GM19351 (cell line): ENCODE results near the gene NISCH.

Experiments
- ATAC-seq: cut with Tn5 transposase; IDR thresholded peaks from one replicate; pipeline ENCODE4 v1.9.1; 2021; ENCODE audit warnings: mild to moderate bottlenecking, moderate library complexity; ENCODE audit not compliant: unreplicated experiment

NISCH gene

DNA sequence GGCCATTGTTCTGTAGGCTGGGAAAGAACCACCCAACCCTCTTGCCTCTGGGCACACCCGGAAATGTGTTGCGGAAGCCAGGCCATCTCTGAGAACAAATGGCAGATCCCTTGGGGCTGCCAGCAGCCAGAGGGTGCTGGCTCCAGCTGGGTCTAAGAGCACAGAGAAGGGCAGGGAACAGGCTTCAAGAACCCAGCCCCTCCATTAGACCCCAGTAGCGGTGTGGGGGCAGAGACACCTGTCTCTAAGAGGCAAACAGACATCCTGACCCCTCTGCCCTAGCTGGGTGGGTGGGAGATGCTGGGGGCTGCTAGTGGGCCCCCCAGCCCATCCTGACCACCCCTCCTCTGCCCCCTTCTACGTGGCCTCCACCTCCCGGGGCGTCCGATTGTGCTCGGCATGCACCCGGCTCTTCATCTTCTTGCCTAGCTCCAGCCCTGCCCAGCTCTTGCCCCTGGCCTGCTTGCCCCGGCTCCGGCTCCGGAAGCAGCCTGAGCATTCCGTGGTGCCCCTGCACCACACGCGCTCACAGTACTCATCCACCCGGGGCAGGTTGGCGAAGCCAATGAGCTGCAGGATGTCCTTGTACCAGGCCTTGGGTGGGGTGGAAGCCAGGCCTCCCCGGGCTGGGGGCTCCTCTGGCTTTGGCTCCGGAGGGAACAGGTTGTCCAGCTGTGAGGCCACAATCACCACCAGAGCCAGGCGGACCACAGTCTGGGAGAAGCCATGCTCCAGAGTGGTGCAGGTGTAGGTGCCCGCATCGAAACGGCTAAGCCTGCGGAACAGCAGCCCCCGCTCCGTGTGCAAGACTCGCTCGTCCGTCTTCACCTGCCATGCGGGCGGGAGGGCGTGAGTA is 19.9 kb upstream of the NISCH start:
- no peak for ATAC-seq

DNA sequence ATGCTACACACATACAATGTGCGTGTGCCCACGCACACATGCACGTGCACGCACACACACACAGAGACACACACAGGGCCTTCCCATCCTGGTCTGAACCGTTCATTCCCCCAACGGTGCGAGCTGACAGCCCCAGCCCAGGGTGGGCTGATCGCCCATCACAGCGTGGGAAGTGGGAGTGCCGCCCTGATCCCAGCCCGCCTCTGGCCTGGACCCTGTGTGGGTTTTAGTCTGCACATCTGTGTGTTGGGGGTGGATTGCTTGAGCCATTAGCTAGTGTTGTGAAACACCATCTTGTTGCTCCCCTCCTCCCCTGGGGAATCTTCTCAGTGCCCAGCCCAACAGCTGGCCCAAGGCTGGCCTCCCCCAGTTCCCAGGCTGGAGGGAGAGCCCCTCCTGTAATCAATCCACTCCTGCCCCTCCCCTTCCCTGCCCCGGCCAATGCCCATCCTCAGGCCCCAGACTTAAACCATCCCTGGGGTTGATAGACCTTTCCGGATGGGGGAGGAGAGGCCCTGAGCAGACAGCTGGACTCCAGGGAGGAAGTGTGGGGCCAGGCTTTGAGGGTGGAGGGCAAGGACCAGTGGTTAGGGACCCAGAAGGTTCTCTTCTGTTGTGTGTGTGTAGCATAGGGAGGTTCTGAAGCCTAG is 18.8 kb upstream of the NISCH start:
- no peak for ATAC-seq

DNA sequence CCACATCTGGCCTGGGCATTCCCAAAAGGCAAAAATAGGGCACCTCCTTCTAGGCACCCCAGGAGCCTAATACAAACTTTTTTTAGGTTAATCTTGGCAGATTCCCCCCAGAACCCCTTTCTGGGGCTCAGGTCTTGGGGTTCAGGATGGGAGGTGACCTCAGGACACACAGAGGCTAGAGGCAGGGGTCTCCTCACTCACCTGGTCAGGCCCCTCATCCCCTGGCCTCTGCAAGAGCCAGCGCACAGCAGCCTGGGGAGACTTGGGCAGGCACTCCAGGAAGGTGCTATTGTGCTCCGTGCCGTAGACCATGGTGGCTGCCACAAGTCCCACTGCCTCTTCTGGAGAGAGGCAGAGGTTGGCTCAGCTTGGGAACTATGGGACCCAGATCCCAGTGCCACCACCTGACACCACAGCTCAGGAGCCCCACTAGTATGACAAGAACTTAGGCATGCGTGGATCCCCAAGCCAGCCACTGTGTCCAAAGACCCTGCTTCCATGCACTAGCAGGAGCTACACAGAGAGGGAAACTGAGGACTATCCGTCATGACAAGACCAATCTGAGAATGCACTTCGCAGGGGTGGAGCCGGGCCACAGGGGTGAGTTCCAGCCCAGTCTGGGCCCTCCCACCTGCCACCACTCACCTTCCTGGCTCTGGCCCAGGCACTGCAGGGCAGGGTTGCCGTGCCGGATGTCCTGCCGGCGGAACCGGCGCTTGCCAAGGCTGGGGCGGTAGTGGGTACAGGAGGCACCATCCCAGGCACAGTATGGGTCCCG is 17.9 kb upstream of the NISCH start:
- ATAC-seq: no peak

DNA sequence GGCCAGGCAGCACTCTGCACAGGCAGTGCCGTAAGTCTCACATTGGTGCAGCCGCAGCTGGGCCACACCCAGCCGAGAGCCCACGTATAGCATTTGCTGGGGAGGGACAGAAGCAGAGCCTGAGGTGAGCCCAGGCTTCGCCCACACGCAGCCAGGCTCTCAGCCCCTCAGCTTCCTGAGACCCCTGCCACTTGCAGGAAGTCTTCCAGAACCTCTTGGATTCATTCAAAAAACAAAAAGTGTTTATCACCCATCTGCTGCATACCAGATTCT is 17.4 kb upstream of the NISCH start:
- no peak for ATAC-seq

DNA sequence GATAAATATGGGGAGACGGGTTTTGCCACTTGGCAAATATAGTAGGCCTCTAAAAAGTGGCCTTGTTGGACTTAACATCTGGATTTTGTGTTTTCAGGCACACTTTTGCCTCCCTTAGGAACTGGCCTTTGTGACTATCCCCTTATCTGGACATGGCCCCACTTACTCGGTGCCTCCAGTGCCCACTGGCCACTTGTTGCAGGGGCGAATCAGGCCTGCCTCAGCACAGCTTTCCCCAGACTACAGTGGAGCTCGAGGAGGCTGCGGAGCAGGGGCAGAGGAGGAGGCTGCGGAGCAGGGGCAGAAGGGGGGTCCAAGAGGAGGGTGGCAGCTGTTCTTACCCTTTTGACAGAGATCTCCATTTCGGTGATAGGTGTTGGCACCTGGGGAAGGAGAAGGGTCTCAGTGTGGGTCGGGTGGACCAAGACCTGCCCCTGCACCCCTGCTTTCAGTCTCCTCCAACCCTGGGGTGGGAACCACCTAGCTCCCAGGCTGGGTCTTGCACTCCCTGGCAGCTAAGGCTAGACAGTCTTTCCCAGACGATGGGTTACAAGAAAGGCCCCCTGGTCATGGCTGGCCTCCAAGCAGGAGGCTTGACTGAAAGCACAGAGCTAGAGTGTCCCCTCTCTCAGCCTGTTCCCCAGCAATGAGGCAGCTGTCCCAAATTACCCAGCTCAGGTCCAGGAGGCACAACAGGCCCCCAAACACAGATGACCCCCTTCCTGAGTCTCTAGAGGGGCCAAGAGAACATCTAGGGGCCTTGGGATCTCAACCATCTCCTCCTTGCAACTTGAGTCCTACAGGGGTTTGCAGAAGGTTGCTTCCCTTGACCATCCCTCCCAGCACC is 16.6 kb upstream of the NISCH start:
- ATAC-seq: no peak

DNA sequence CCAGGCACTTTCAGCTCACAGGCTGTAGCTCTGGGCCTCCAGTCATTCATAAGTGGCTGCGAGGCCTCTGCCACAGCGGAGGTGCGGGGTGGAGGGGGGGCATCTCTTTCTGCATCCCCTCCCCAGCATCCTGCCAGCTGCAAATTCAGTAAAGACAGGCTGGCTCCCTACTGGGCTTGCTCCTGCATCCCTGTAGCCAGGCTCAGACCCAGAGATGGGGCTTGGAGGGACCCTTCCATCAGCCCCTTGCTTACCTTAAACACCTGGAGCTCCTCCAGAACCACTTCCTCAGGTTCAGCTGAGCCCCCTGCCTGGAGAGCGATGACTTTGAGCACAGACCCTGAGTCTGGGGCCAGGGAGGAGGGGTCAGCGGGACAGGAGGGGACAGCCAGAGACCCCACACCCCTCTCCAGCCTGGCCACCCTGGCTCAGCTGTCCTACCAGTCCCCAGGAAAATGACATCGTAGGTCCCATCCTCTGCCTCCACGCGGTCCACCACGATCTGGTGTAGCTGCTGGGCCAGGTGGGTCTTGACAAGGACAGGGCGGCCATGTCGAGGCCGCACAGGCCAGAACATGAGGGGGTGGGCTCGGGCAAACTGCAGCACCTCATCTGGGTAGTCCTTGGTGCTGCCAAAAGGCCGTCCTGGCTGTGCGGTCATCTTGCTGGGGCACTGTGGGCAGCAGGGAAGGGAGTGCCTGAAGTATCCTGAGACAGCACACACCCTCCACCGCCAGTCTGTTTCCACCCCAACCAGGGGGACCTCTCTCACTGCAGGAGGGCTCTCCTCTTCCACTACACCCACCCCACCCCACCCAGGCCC is 15.8 kb upstream of the NISCH start:
- ATAC-seq: no peak

DNA sequence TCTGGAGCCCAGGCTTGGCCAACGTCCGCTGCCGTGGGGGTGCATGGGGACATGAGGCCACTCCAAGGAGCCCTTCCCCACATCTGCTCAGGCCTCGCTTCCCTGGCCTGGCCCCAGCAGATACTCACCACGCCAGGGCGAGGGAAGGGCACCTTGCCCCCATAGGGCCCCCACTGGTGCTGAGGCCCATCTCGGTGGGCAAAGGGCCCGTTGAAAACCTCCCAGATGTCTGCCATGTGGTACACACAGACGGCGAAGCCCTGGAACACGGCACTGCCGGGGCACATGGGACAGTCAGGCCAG is 15.2 kb upstream of the NISCH start:
- no peak for ATAC-seq

DNA sequence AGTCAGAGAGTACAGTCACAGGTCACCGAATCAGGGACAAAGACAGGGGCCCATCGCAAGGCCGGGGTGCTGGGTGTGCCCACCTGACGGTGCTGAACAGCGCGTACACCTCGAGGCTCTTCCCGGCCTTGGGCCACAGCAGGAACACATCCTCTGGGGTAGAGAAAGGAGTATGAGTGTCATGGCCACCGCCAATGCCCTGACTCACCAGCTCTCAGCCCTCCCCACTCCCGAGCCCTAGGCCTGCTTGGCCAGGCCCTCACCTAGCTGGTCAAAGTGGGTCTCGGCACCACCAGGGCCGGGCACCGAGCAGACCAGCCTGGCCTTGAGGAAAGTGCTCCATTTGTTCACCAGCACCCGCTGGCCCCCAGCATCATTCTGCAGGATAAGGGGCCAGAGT is 14.7 kb upstream of the NISCH start:
- no peak for ATAC-seq

DNA sequence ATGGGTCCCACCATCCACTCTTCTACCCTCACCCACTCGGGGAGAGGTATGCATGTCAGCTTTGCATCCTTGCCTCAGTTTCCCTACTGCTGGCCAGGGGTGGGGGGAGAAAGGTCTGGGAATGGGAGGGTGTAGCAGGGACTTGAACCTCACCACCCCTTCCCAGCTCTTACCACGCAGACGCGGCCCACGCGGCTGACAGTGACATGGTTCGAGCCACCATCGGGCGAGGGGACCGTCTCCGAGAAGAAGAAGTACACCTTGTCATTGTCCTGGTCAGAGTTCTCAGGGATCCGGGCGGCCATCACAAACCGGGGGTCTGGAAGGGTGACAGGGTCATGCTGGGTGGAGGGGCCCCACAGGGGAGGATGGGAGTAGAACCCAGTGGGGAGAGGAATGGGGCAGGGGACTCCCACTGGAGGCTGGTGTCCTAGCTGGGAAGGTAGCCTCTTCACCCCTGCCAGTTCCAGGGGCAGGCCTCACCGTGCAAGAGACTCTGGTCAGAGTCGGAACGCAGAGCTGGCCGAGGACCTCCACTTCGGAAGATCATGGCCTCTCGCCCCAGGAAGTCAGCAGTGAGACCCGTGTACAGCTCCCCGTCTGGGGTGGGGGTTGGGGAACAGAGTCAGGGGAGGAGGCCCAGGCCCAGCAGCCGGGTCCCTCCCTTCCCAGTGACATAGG is 14.2 kb upstream of the NISCH start:
- no peak for ATAC-seq

DNA sequence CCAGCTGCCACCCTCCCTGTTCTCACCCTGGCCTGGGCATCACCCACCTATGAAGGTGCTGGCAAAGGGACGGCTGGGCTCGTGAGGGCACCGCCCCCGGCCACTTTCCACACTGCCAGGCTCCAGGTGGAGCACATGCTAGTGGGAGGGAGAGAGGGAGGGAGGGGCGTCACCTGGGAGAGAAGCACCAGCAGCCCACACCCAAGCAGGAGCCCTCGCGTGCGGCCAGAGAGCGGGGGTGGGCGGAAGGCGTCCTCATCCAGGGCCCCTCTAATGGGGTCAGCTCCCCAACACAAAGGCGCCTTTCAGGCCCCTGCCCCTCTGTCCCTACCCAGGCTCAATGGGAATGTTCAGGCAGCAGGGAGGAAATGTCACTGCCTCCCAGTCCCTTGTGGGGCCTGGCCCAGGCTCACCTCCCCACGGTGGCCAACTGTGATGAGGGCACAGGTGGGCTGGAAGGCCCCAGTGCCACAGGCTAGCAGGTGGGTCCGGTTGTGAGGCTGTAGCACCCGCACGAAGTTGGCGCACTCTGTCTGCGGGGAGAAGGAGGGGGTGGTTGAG is 13.6 kb upstream of the NISCH start:
- no peak for ATAC-seq

DNA sequence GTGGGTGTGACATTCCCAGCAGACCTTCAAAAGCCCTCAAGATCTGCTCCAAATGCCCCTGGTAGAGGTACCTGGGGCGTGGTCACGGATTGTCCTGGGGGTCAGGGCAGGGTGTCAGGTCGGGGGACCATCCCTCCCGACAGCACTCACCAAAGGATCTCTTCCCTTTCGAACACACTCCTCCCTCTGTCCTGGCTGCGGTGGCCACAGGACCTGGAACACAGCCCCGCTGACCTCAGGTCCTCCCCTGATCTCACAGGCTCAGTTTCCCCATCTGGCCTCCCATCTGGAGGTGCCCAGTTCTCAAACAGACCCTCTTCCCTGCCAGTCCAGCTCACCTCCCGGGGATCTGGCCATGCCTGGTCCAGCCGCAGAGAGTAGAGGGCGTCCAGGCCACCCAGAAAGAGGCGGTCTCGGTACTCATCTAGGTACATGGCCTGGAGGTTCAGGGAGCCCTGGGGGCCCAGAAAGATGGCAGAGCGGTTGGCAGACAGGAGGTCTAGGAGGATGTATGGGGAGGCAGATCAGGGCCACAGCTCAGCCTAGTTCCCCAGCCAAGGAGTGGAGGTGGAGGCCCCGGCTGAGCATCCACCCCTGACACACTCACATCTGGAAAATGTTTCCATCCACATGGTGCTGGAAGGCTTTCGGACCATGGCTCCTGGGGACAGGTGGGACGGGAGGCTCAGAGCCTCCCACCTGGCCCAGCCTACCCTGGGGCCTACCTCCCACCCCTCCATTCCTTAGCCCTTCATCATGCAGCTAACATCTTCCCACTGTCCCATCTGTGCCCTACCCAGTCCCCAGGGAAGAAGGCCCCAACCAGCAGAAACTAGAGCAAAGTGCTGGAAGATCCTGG is 12.8 kb upstream of the NISCH start:
- no peak for ATAC-seq

DNA sequence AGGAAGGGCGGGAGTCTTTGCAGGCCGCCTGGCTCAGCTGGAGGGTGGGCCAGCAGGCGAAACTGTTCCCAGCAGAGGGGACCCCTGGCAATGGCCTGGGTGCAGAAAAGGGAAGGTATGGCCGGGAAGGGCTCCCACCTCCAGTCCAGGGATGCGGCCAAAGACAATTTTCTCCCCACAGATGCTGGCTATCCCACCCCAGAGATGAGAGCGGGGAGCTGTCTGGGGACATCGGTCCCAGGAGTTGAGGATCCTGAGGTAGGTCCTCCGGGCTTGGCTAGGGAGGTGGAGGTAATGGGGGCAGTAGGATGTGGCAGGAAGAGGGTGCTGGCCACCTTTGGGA is 12.2 kb upstream of the NISCH start:
- ATAC-seq: no peak

DNA sequence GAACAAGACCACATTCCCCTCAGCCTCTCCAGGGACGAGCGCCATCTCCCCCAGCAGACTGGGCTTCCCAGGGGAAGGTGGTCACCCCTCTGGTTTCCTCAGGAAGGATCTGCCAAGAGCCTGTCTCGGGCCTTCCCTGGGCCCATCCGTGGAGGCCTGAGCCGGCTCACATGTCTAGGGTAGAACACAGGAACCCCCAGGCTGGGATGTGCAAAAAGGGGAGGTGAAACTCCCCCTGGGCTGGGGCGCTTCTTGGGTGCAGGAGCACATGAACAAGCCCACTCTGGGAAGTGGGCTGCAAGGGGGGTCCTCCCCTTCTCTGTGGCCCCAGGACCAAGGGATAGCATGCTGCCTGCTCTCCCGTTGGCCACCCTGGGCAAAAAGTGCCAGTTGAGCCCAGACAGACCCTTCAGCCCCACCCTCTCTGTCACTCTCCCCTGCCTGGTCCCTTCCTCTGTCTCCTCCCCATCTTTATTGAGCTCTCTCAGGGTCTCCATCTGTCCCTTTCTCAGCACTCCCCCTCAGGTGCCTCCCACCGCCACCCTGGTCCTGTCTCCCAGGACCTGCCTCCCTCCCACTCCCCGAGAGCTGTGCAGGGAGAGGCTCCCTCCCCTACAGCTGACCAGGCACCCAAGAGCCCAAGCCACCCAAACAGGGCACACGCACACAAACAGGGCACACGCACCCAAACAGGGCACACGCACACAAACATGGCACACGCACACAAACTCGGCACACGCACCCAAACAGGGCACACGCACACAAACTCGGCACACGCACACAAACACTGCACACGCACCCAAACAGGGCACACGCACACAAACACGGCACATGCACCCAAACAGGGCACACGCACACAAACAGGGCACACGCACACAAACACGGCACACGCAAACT is 11.4 kb upstream of the NISCH start:
- no peak for ATAC-seq

DNA sequence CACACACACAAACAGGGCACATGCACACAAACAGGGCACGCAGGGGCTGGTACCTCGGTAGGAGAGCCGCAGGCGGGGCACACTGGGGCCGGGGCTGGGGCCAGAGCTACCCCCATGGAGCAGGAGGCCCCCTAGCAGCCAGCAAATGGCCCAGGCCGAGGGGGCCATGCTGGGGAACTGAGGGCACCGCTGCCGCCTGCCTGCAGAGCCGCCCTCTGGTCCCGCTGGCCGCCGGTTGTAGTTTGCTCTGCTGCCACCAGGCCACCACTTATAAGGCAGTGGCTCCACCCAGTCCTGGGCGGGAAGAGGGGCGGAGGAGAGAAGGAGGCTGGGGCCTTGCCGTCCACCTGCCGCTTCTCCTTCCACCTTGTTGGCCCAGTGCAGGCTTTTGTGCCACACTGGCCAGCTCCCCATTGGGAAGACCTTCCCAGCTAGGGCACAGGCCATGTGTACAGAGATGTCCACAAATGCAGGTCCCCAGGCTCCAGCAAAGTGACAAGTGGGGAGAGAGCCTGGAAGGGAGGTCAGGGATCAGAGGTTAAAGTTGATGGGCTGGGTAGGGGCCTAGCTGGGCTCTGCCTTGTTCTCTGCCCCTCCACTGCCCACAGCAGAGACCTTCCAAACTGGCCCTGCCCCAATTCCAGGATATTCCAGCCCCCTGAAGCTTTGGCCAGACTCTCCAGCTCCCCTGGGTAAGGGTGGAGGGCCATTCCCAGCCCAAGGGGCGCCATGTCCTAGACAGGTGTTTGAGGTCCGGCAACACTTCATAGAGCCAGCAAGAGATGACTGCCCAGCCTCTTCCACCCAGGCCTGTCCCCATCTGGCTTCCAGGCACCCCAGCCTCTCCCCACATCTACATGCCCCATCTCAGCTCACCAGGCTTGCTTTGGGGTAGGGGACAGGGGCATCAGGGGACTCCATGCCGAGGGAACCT is 10.3 kb upstream of the NISCH start, which contains the start of gene SEMA3G:
Gene SEMA3G (minus strand): TSS at position 244 of the 934 bp plus-strand sequence. CDS start 76 bp downstream, at position 168.
- peak; percentile 91 for ATAC-seq

DNA sequence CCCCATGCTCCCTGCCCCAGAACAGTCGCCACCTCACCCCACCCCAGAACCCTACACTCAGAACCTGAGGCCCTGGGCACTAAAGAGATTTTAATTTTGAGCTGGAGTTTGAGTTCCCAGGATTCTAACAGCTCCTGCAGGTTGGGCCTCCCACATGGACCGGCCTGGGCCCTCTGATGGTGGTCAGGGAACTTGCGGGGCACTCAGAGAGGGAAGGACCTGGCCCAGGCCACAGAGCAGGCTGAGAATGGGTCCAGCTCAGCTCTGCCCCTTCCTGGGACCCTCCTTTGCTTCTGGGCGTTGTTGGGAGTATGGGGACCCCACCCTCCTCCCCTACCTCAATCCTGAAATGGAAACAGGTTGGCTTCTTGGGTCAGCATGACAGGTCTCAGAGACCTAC is 9.4 kb upstream of the NISCH start:
- no peak for ATAC-seq
